Measurements from ENCODE around the gene SPIRE2. TPM values are rescaled to one million over a fixed set of nuclear protein-coding genes. Genes with fewer than 3 reads are reported as not detected.

The SPIRE2 gene
- total RNA-seq, 4 donors from 2014 or later, result 0.27 to 3.6 (median 2.0) TPM

DNA sequence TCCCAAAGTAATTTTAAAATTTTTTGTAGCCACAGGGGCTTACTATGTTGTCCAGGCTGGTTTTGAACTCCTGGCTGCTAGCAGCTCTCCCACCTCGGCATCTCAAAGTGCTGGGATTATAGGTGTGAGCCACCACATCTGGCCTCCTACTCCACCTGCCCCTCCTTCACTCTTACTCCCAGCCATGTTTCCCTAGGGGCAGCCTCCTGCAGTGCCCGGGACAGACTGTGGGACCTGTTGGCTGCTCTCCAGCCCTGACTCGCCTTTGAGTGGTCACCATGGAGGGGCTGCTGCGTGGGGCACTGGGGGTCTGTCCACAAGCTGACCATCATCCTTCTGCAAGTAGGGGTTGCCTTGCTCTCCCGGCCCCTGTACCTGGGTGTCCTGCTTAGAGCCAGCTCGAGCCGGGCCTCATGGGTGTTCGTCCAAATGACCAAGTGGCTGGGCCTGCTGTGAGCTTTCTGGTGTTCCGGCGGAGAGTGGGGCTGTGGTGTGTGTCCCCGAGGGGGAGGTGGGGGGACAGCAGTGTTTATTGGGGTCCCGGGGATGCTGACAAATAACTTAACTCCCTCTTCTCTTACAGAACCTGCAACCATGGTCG is 16.6 kb downstream of the SPIRE2 start:
- WGBS, 2 donors (ENCODE audit: low coverage in 1 of 2), result 100% methylated on average over 1 of the region's 13 CpGs; no CpG with 5 or more reads in 1 of the 2 donors
- H3K4me1 ChIP-seq, result no peaks in the 10 kb centered on the region
- ATAC-seq, result no peak

DNA sequence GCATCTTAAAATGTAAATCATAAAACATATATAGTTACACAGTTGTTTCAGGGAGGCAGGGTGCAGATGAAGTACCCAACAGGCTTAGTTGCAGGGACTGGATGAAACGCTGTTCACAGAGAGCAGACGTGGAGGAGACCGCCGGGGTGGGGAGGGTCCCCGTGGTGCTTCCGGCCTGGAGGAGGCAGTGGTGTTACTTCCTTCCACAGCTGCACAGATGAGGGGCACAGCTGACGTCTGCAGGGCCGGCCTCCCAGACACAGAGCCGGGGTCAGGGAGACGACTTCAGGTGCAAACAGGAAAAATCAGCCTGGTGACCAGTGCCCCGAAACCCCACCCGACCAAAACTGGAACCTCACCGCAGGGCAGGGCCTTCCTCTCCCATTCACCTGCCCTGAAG is 17.1 kb downstream of the SPIRE2 start:
- Histone ChIP-seq H3K9me3 (no peaks in the 10 kb centered on the region), H3K36me3 (no peaks in the 10 kb centered on the region), H3K27ac (no peak overlapping the region), H3K4me1 (no peaks in the 10 kb centered on the region), H3K27me3 (peaks cover 6% of the 10 kb centered on the region), H3K4me3 (no peak overlapping the region)
- TF ChIP-seq, protein P1, sequence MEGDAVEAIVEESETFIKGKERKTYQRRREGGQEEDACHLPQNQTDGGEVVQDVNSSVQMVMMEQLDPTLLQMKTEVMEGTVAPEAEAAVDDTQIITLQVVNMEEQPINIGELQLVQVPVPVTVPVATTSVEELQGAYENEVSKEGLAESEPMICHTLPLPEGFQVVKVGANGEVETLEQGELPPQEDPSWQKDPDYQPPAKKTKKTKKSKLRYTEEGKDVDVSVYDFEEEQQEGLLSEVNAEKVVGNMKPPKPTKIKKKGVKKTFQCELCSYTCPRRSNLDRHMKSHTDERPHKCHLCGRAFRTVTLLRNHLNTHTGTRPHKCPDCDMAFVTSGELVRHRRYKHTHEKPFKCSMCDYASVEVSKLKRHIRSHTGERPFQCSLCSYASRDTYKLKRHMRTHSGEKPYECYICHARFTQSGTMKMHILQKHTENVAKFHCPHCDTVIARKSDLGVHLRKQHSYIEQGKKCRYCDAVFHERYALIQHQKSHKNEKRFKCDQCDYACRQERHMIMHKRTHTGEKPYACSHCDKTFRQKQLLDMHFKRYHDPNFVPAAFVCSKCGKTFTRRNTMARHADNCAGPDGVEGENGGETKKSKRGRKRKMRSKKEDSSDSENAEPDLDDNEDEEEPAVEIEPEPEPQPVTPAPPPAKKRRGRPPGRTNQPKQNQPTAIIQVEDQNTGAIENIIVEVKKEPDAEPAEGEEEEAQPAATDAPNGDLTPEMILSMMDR (IDR thresholded peaks at IDR 0.05), result no peak
- TF ChIP-seq POLR2A (IDR thresholded peaks at IDR 0.05) (no peak), POLR2AphosphoS5 (IDR thresholded peaks at IDR 0.05) (no peak), EP300 (IDR thresholded peaks at IDR 0.05) (no peak)
- 55% methylated on average over 11 of the region's 13 CpGs for WGBS, 2 donors (ENCODE audit: low coverage in 1 of 2)
- ATAC-seq, result no peak

More for the DNA sequence above, 16.6 kb downstream of the SPIRE2 start:
- no peak overlapping the region for H3K27ac ChIP-seq
- H3K27me3 ChIP-seq, result peaks cover 6% of the 10 kb centered on the region
- H3K9me3 ChIP-seq, result no peaks in the 10 kb centered on the region
- H3K4me3 ChIP-seq, result no peak overlapping the region
- H3K36me3 ChIP-seq, result no peaks in the 10 kb centered on the region
- TF ChIP-seq POLR2AphosphoS5 (IDR thresholded peaks at IDR 0.05) (no peak), POLR2A (IDR thresholded peaks at IDR 0.05) (no peak), EP300 (IDR thresholded peaks at IDR 0.05) (no peak)
- TF ChIP-seq, protein P1 (IDR thresholded peaks at IDR 0.05), result no peak

DNA sequence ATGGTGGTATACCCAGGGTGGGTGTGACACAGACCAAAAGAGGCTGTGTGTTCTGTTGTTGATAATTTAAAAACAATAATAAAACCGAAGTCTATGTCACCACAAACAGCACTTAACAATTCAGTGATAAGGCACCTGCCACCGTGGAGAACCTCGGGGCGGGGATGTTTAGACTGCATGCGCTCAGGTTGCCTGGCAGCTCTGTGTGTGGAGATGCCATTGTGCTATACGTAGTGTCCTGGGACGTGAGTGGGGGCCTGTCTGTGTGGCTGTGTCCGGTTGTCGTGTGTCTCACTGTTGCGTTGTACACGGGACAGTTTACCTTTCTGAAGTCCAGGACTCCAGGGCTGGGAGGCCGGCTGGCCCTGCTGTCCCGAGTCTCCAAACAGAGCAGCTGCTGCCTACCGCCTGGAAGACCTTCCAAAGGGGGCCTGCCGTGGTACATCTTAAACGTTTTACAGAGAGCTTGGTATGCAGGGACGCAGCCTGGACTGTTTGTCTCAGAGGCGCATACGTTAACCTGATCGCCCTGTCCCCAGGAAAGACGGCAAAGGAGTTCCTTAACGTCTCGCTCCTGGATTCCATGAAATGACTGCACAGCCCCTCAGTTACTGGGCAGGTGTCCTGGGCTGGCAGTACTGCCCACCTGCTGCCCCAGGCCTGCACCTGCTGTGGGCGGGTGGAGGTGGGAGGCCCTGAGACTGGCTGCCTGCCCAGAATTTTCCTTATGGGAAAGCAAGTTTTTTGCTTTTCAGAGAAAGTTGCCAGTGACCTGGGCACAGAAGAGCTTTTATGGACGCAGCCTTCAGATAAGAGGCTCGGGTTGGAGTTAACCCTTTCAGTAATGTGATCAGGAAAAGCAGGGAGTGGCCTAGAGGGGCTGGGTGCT is 19.0 kb downstream of the SPIRE2 start:
- Histone ChIP-seq H3K27ac (no peak overlapping the region), H3K4me3 (no peak overlapping the region), H3K9me3 (no peaks in the 10 kb centered on the region), H3K4me1 (no peaks in the 10 kb centered on the region), H3K27me3 (peaks cover 6% of the 10 kb centered on the region), H3K36me3 (no peaks in the 10 kb centered on the region)
- WGBS, 2 donors (ENCODE audit: low coverage in 1 of 2), result 47 to 62% methylated on average over 5 to 6 of the region's 26 CpGs
- ATAC-seq, result no peak
- TF ChIP-seq, protein P1 (IDR thresholded peaks at IDR 0.05), result no peak

DNA sequence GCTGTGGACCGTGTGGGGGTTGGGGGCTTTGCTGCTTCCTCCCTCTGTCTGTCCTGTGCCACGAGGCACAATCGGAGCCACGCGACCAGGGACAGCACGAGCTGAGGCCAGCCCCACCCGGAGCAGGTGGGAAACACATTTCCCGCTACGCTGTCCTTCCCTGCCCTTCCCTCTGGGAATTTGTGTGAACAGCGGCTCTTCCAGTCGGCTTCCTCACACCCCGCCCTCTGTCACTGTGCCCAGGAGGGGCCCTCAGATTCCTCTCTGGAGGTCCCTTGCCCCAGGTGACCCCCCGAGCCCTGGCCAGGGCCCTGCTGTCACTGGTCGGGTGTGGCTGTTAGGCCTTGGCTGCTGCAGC is 19.6 kb downstream of the SPIRE2 start:
- Histone ChIP-seq H3K27me3 (peaks cover 6% of the 10 kb centered on the region), H3K27ac (no peak overlapping the region), H3K4me3 (no peak overlapping the region), H3K4me1 (no peaks in the 10 kb centered on the region), H3K36me3 (no peaks in the 10 kb centered on the region), H3K9me3 (no peaks in the 10 kb centered on the region)
- no peak for TF ChIP-seq POLR2AphosphoS5 (IDR thresholded peaks at IDR 0.05)
- TF ChIP-seq EP300 (IDR thresholded peaks at IDR 0.05), result no peak
- TF ChIP-seq POLR2A (IDR thresholded peaks at IDR 0.05), result no peak
- TF ChIP-seq, protein P1 (IDR thresholded peaks at IDR 0.05), result no peak
- 40 to 80% methylated on average over 1 to 2 of the region's 14 CpGs for WGBS, 2 donors (ENCODE audit: low coverage in 1 of 2)
- ATAC-seq, result no peak

DNA sequence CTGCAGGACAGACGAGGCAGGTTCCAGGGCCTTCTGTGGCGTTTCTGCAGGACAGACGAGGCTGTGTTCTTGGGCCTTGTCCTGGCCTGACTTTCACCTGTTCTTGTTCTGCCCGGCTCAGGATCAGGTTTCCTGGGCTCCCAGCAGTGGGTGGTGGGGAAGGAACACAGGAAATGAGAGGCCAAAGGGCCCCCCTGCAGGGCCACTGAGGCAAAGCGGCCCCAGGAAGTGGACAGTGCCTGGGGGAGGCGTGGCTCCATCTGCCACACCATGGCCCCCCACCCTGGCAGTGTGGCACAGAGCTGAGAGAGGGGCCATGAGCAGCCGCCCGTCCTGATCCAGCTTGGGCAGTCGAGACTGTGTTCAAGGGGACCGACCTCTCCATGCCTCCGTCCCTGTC is 20.7 kb downstream of the SPIRE2 start:
- no peak for ATAC-seq
- H3K9me3 ChIP-seq, result no peaks in the 10 kb centered on the region
- no peaks in the 10 kb centered on the region for H3K4me1 ChIP-seq
- no peak overlapping the region for H3K27ac ChIP-seq
- H3K36me3 ChIP-seq, result no peaks in the 10 kb centered on the region
- TF ChIP-seq, protein P1 (IDR thresholded peaks at IDR 0.05), result no peak
- no peak for TF ChIP-seq EP300 (IDR thresholded peaks at IDR 0.05)
- H3K4me3 ChIP-seq, result no peak overlapping the region
- peaks cover 6% of the 10 kb centered on the region for H3K27me3 ChIP-seq
- WGBS, 2 donors (ENCODE audit: low coverage in 1 of 2), result no CpG with 5 or more reads among the region's 11 CpGs

All from gastroesophageal sphincter (tissue), 4 donors.